ENCODE results near the gene XPNPEP1. TPM values are rescaled to one million over a fixed set of nuclear protein-coding genes. Genes with fewer than 3 reads are reported as not detected.

Gene XPNPEP1
- total RNA-seq, 1 donor from 2014 or later, result 45.2 TPM

GRCh38 chr10:109945473-109946177 lies 22.3 kb upstream of the XPNPEP1 start:
- Histone ChIP-seq H3K36me3 (no peaks in the 10 kb centered on the region), H3K27ac (no peak overlapping the region), H3K4me3 (no peak overlapping the region), H3K4me1 (peaks cover 4% of the 10 kb centered on the region), H3K27me3 (no peaks in the 10 kb centered on the region), H3K9me3 (no peaks in the 10 kb centered on the region)
- no peak for ATAC-seq
- intact Hi-C loops (cut with DNase I), result no loop called here
- no peak for DNase-seq
- no peak for TF ChIP-seq CTCF (IDR thresholded peaks at IDR 0.05)

- Histone ChIP-seq H3K36me3 (no peaks in the 10 kb centered on the region), H3K4me1 (peaks cover 4% of the 10 kb centered on the region), H3K4me3 (no peak overlapping the region), H3K27me3 (no peaks in the 10 kb centered on the region), H3K27ac (no peak overlapping the region), H3K9me3 (no peaks in the 10 kb centered on the region)
- ATAC-seq (no peak), DNase-seq (no peak)
- TF ChIP-seq CTCF (IDR thresholded peaks at IDR 0.05), result no peak
- intact Hi-C loops (cut with DNase I), result no loop called here
These were observed 21.3 kb upstream of the XPNPEP1 start for GRCh38 chr10:109944613-109945012.

- DNase-seq (no peak), ATAC-seq (peak; percentile 37)
- Histone ChIP-seq H3K4me1 (no peaks in the 10 kb centered on the region), H3K36me3 (no peaks in the 10 kb centered on the region), H3K27me3 (no peaks in the 10 kb centered on the region), H3K9me3 (no peaks in the 10 kb centered on the region), H3K27ac (no peak overlapping the region), H3K4me3 (no peak overlapping the region)
- TF ChIP-seq CTCF (IDR thresholded peaks at IDR 0.05), result no peak
- intact Hi-C loops (cut with DNase I), result no loop called here
These were observed 18.0 kb upstream of the XPNPEP1 start for GRCh38 chr10:109941236-109941862.

GRCh38 chr10:109940553-109940952 lies 17.2 kb upstream of the XPNPEP1 start:
- intact Hi-C loops (cut with DNase I), result no loop called here
- no peaks in the 10 kb centered on the region for H3K9me3 ChIP-seq
- TF ChIP-seq CTCF (IDR thresholded peaks at IDR 0.05), result no peak
- H3K27ac ChIP-seq, result no peak overlapping the region
- H3K36me3 ChIP-seq, result no peaks in the 10 kb centered on the region
- ATAC-seq (no peak), DNase-seq (no peak)
- H3K4me3 ChIP-seq, result no peak overlapping the region
- H3K27me3 ChIP-seq, result no peaks in the 10 kb centered on the region
- H3K4me1 ChIP-seq, result no peaks in the 10 kb centered on the region

GRCh38 chr10:109940117-109940516 lies 16.8 kb upstream of the XPNPEP1 start:
- no peak for TF ChIP-seq CTCF (IDR thresholded peaks at IDR 0.05)
- Histone ChIP-seq H3K27ac (no peak overlapping the region), H3K36me3 (no peaks in the 10 kb centered on the region), H3K9me3 (no peaks in the 10 kb centered on the region), H3K27me3 (no peaks in the 10 kb centered on the region), H3K4me1 (no peaks in the 10 kb centered on the region), H3K4me3 (no peak overlapping the region)
- ATAC-seq (no peak), DNase-seq (no peak)
- intact Hi-C loops (cut with DNase I), result no loop called here

Data from upper lobe of right lung (tissue), 1 donor.